ENCODE data around the gene SPATA33.
A peak's percentile ranks its signal among the peaks of the same experiment; 100 is the strongest.
"Not testable (repeated sequence)": the region's sequence is repeated elsewhere in the genome, so short reads cannot be mapped to it uniquely, and the experiment has no call there.

SPATA33 gene

DNA sequence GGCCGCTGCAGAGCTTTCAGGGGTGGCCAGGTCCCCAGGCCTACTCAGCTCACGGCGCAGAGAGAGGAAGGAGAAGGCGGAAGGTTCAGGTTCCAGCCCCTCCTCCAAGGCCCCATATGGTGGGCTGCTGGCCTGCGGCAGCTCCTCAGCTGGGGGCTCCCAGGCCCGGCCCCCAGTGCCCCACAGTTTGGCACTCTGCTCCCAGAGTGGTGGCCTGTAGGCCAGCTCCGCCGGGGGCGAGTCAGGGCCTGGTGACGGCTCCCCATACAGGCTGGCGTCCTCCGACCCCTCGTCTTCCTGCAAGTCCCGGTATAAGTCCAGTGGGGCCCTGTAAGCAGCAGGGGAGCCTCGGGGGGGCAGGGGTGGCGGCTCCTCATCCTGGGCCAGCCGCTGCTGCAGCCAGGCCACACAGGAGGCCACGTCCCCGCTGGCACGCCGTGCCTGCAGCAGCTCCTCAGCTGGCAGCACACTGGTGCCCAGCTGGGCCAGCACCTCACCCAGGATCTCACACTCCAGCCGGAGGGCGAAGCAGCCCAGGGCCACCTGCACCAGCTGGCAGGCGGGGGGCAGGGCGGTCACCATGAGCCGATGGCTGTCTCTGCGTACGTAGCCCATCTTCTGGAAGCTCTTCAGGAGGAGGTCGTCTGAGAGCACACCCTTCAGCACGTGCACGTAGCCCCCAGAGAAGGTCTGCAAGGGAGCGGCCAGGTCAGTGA lies 40.1 kb downstream of the SPATA33 start:
- in situ Hi-C loops (cut with MboI; ENCODE audit: low sequenced_read_pairs), result no loop called here
- no peak overlapping the region for H3K4me3 ChIP-seq
- DNase-seq (ENCODE audit: low spot score in 2 of 2), result no peak
- H3K36me3 ChIP-seq (replicated peaks), result peaks cover 41% of the 10 kb centered on the region
- H3K9me3 ChIP-seq, result no peaks in the 10 kb centered on the region
- no peaks in the 10 kb centered on the region for H3K27me3 ChIP-seq (ENCODE audit: low read depth)
- peaks cover 13% of the 10 kb centered on the region for H3K4me1 ChIP-seq

GRCh38 chr16:89698717-89699116 lies 41.1 kb downstream of the SPATA33 start:
- in situ Hi-C loops (cut with MboI; ENCODE audit: low sequenced_read_pairs); H3K4me3 ChIP-seq; H3K27me3 ChIP-seq (ENCODE audit: low read depth); DNase-seq (ENCODE audit: low spot score in 2 of 2); H3K9me3 ChIP-seq: not testable (repeated sequence)
- peaks cover 13% of the 10 kb centered on the region for H3K4me1 ChIP-seq
- peaks cover 34% of the 10 kb centered on the region for H3K36me3 ChIP-seq (replicated peaks)

GRCh38 chr16:89699629-89700099 lies 42.0 kb downstream of the SPATA33 start:
- H3K4me3 ChIP-seq; H3K9me3 ChIP-seq; in situ Hi-C loops (cut with MboI; ENCODE audit: low sequenced_read_pairs): not testable (repeated sequence)

DNA sequence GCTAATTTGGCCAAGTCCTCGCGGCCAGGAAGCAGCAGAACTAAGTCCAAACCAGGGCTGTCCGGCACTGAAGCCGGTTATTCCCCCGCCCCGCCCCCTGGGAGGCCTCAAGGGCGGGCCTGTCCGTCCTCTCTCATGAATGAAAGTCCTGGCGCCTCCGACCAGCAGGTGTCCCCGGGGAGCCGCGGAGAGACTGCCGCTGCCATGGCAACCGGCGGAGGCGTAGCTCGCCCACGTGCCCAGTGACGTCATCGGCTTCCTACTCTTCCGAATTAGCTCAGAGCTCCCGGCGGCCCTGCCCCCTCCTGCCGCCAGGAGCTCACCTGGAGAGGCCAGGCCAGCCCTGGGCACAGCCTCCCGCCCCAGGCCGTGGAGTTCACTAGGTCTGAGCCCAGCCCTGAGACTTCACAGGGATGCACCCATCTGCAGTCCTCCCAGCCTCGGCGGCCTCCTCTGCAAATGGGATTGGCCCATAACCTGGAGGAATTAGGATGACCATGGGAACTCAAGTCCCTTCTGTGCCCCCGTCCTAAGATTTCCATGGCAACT lies 42.5 kb downstream of the SPATA33 start:
- peaks cover 13% of the 10 kb centered on the region for H3K4me1 ChIP-seq
- in situ Hi-C loops (cut with MboI; ENCODE audit: low sequenced_read_pairs), result no loop called here
- H3K36me3 ChIP-seq (replicated peaks), result peaks cover 23% of the 10 kb centered on the region
- no peaks in the 10 kb centered on the region for H3K27me3 ChIP-seq (ENCODE audit: low read depth)
- DNase-seq (ENCODE audit: low spot score in 2 of 2), result peak; percentile 98 to 100
- peak overlapping the region; percentile 76 for H3K4me3 ChIP-seq
- H3K9me3 ChIP-seq, result no peaks in the 10 kb centered on the region

More at GRCh38 chr16:89699629-89700099, 42.0 kb downstream of the SPATA33 start:
- not testable (repeated sequence) for DNase-seq (ENCODE audit: low spot score in 2 of 2); H3K27me3 ChIP-seq (ENCODE audit: low read depth)
- Histone ChIP-seq H3K4me1 (peaks cover 13% of the 10 kb centered on the region), H3K36me3 (replicated peaks) (peaks cover 27% of the 10 kb centered on the region)

GRCh38 chr16:89700649-89701424 lies 43.2 kb downstream of the SPATA33 start:
- Histone ChIP-seq H3K9me3 (no peaks in the 10 kb centered on the region), H3K4me3 (peak overlapping the region; percentile 76), H3K36me3 (replicated peaks) (peaks cover 17% of the 10 kb centered on the region), H3K4me1 (peaks cover 13% of the 10 kb centered on the region), H3K27me3 (ENCODE audit: low read depth) (no peaks in the 10 kb centered on the region)
- in situ Hi-C loops (cut with MboI; ENCODE audit: low sequenced_read_pairs), result no loop called here
- DNase-seq (ENCODE audit: low spot score in 2 of 2), result peak in 1 of 2 experiments; percentile 68

- Histone ChIP-seq H3K9me3 (no peaks in the 10 kb centered on the region), H3K36me3 (replicated peaks) (peaks cover 14% of the 10 kb centered on the region), H3K4me1 (peaks cover 17% of the 10 kb centered on the region), H3K4me3 (peak within 1 kb of the TSS; percentile 76), H3K27me3 (ENCODE audit: low read depth) (no peaks in the 10 kb centered on the region)
- peak; percentile 96 to 99 for DNase-seq (ENCODE audit: low spot score in 2 of 2)
- in situ Hi-C loops (cut with MboI; ENCODE audit: low sequenced_read_pairs), result no loop called here
These were observed 44.1 kb downstream of the SPATA33 start, which contains the start of gene SPATA2L for GRCh38 chr16:89701425-89702406. Gene SPATA2L, minus strand, starts transcription at chr16:89701705. Its CDS starts 473 bp downstream, at chr16:89701232.

DNA sequence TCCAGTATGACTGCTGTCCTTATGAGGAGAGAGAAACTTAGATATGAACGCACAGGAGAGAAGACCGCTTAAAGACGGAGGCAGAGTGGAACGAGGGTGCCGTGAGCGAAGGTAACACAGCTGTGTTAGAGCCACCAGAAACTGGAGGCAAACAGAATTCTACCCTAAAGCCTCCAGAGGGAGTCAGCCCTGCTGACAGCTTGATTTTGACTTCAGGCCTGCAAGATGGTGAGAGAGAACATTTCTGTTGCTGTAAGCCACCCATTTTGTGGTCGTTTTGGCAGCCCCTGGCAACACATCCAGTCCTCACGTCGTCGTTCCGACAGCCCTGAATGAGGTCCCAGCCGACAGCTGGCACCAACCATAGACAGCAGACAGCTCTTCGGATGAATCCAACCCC lies 46.6 kb downstream of the SPATA33 start:
- H3K4me3 ChIP-seq, result no peak overlapping the region
- no peaks in the 10 kb centered on the region for H3K9me3 ChIP-seq
- H3K27me3 ChIP-seq (ENCODE audit: low read depth), result no peaks in the 10 kb centered on the region
- peaks cover 4% of the 10 kb centered on the region; the same call in 1 of the 2 replicates for H3K36me3 ChIP-seq (replicated peaks)
- no peak for DNase-seq (ENCODE audit: low spot score in 2 of 2)
- H3K4me1 ChIP-seq, result peaks cover 17% of the 10 kb centered on the region
- in situ Hi-C loops (cut with MboI; ENCODE audit: low sequenced_read_pairs), result no loop called here

- no peak for DNase-seq (ENCODE audit: low spot score in 2 of 2)
- Histone ChIP-seq H3K4me1 (peaks cover 13% of the 10 kb centered on the region), H3K27me3 (ENCODE audit: low read depth) (no peaks in the 10 kb centered on the region), H3K4me3 (no peak overlapping the region), H3K9me3 (no peaks in the 10 kb centered on the region), H3K36me3 (replicated peaks) (no peaks in the 10 kb centered on the region)
- in situ Hi-C loops (cut with MboI; ENCODE audit: low sequenced_read_pairs), result no loop called here
These were observed 47.4 kb downstream of the SPATA33 start for GRCh38 chr16:89705006-89705405.

DNA sequence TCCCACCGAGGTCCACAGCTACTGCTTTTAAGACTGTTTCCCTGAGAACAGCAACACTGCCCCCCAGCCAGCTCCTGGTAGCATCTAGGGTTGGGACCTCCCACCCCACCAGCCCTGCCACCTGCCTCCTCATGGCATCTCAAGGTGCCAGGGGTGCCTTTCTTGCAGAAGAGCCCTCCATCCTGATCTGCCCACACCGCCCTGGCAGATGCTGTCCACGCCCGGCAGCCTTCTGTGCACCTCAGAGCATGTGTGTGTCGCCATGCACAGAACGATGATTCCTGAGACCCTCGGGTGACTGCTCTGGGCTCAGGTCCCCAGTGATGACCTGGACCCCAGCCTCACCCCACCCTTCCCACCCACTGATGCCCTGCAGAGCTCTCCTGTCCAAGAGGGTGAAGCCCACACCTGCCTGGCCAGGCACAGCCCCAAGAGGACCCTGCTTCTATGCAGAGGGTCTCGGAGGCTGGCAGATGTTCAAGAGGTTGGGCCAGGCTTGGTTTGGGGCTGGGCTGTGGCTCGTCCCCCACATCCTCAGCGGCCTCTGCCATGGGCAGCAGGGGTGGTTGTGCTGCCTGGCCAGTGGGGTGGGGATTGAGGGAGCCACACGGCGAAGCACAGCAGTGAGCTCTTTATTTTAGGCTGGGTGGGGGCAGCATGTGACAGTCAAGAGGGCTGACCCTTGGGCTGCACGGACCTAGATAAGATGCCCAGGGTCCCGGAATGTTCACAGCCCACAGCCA lies 49.1 kb downstream of the SPATA33 start:
- in situ Hi-C loops (cut with MboI; ENCODE audit: low sequenced_read_pairs), result no loop called here
- Histone ChIP-seq H3K4me1 (peaks cover 7% of the 10 kb centered on the region; the same call in 1 of the 2 replicates), H3K9me3 (no peaks in the 10 kb centered on the region), H3K4me3 (no peak overlapping the region), H3K36me3 (replicated peaks) (no peaks in the 10 kb centered on the region), H3K27me3 (ENCODE audit: low read depth) (no peaks in the 10 kb centered on the region)
- DNase-seq (ENCODE audit: low spot score in 2 of 2), result no peak

- in situ Hi-C loops (cut with MboI; ENCODE audit: low sequenced_read_pairs), result no loop called here
- DNase-seq (ENCODE audit: low spot score in 2 of 2), result no peak
- H3K36me3 ChIP-seq (replicated peaks), result peaks cover under 1% of the 10 kb centered on the region
These were observed 50.1 kb downstream of the SPATA33 start for GRCh38 chr16:89707695-89708094.

GRCh38 chr16:89708481-89708931 lies 50.9 kb downstream of the SPATA33 start:
- Histone ChIP-seq H3K4me1 (peaks cover 6% of the 10 kb centered on the region; the same call in 1 of the 2 replicates), H3K9me3 (no peaks in the 10 kb centered on the region), H3K36me3 (replicated peaks) (peaks cover 9% of the 10 kb centered on the region), H3K4me3 (no peak overlapping the region), H3K27me3 (ENCODE audit: low read depth) (no peaks in the 10 kb centered on the region)
- in situ Hi-C loops (cut with MboI; ENCODE audit: low sequenced_read_pairs), result no loop called here
- no peak for DNase-seq (ENCODE audit: low spot score in 2 of 2)

More at GRCh38 chr16:89707695-89708094, 50.1 kb downstream of the SPATA33 start:
- Histone ChIP-seq H3K4me3 (no peak overlapping the region), H3K9me3 (no peaks in the 10 kb centered on the region), H3K27me3 (ENCODE audit: low read depth) (no peaks in the 10 kb centered on the region), H3K4me1 (peaks cover 4% of the 10 kb centered on the region; the same call in 1 of the 2 replicates)

DNA sequence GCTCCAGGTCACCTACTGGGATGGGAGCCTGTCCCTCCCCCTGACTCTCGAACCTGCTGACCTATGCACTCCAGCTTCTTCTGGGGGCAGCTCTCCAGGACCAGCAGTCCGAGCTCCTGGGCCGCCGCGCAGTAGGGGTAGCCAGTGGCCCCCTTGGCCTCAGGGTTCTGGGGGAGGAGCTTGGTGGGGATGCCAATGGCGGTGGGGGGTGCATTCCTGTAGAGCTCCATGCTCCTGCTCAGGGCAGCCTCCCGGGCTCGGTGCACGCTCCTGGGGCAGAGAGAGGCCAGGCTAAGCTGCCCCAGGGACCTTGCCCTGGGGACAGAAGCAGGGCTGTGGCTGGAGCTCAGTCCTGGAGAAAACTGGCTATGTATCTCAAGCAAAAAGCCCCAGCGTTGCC lies 51.5 kb downstream of the SPATA33 start:
- Histone ChIP-seq H3K4me1 (peaks cover 6% of the 10 kb centered on the region; the same call in 1 of the 2 replicates), H3K9me3 (no peaks in the 10 kb centered on the region), H3K4me3 (no peak overlapping the region), H3K27me3 (ENCODE audit: low read depth) (no peaks in the 10 kb centered on the region), H3K36me3 (replicated peaks) (peaks cover 16% of the 10 kb centered on the region)
- in situ Hi-C loops (cut with MboI; ENCODE audit: low sequenced_read_pairs), result no loop called here
- DNase-seq (ENCODE audit: low spot score in 2 of 2), result no peak
